ENCODE results near the gene TNKS2. TPM values are rescaled to one million over a fixed set of nuclear protein-coding genes. Genes with fewer than 3 reads are reported as not detected.
"Not testable (repeated sequence)": the region's sequence is repeated elsewhere in the genome, so short reads cannot be mapped to it uniquely, and the experiment has no call there.

Gene TNKS2
- total RNA-seq, 1 donor from 2014 or later: 52.8 TPM

GRCh38 chr10:91885362-91886079 is 87.3 kb downstream of the TNKS2 start:
- Mint-ChIP-seq H3K36me3 (ENCODE audit: insufficient read depth) (no peaks in the 10 kb centered on the region), H3K4me3 (ENCODE audit: low read depth) (peak overlapping the region; percentile 8), H3K27ac (peak overlapping the region; percentile 75), H3K9me3 (ENCODE audit: low read depth) (no peaks in the 10 kb centered on the region), H3K27me3 (peaks cover 12% of the 10 kb centered on the region), H3K4me1 (ENCODE audit: low read depth) (peaks cover 25% of the 10 kb centered on the region)
- no peak for TF ChIP-seq CTCF (IDR thresholded peaks at IDR 0.05; ENCODE audit: unreplicated experiment)
- DNase-seq (ENCODE audit: low spot score, unreplicated experiment): no peak

GRCh38 chr10:91886954-91887271 is 88.7 kb downstream of the TNKS2 start:
- no peak for TF ChIP-seq CTCF (IDR thresholded peaks at IDR 0.05; ENCODE audit: unreplicated experiment)
- no peaks in the 10 kb centered on the region for H3K9me3 Mint-ChIP-seq (ENCODE audit: low read depth)
- peak overlapping the region; percentile 97 for H3K27ac Mint-ChIP-seq
- peaks cover 25% of the 10 kb centered on the region for H3K4me1 Mint-ChIP-seq (ENCODE audit: low read depth)
- no peaks in the 10 kb centered on the region for H3K36me3 Mint-ChIP-seq (ENCODE audit: insufficient read depth)
- peaks cover 12% of the 10 kb centered on the region for H3K27me3 Mint-ChIP-seq
- DNase-seq (ENCODE audit: low spot score, unreplicated experiment): no peak
- H3K4me3 Mint-ChIP-seq (ENCODE audit: low read depth): peak overlapping the region; percentile 77

- Mint-ChIP-seq H3K4me1 (ENCODE audit: low read depth) (peaks cover 25% of the 10 kb centered on the region), H3K9me3 (ENCODE audit: low read depth) (no peaks in the 10 kb centered on the region), H3K27me3 (peaks cover 12% of the 10 kb centered on the region), H3K4me3 (ENCODE audit: low read depth) (peak overlapping the region; percentile 77), H3K27ac (peak overlapping the region; percentile 97), H3K36me3 (ENCODE audit: insufficient read depth) (no peaks in the 10 kb centered on the region)
- DNase-seq (ENCODE audit: low spot score, unreplicated experiment): peak; percentile 67
- TF ChIP-seq CTCF (IDR thresholded peaks at IDR 0.05; ENCODE audit: unreplicated experiment): no peak
Measured at GRCh38 chr10:91887272-91888076, 89.2 kb downstream of the TNKS2 start.

- peak overlapping the region; percentile 90 for H3K27ac Mint-ChIP-seq
- H3K4me1 Mint-ChIP-seq (ENCODE audit: low read depth): peaks cover 9% of the 10 kb centered on the region
- H3K9me3 Mint-ChIP-seq (ENCODE audit: low read depth): no peaks in the 10 kb centered on the region
- no peaks in the 10 kb centered on the region for H3K27me3 Mint-ChIP-seq
- no peak for TF ChIP-seq CTCF (IDR thresholded peaks at IDR 0.05; ENCODE audit: unreplicated experiment)
- H3K4me3 Mint-ChIP-seq (ENCODE audit: low read depth): no peak overlapping the region
- H3K36me3 Mint-ChIP-seq (ENCODE audit: insufficient read depth): no peaks in the 10 kb centered on the region
- no peak for DNase-seq (ENCODE audit: low spot score, unreplicated experiment)
Measured at GRCh38 chr10:91891125-91892001, 93.1 kb downstream of the TNKS2 start.

- no peak overlapping the region for H3K4me3 Mint-ChIP-seq (ENCODE audit: low read depth)
- no peak for DNase-seq (ENCODE audit: low spot score, unreplicated experiment)
- H3K27ac Mint-ChIP-seq: no peak overlapping the region
- TF ChIP-seq CTCF (IDR thresholded peaks at IDR 0.05; ENCODE audit: unreplicated experiment): no peak
- no peaks in the 10 kb centered on the region for H3K27me3 Mint-ChIP-seq
- peaks cover under 1% of the 10 kb centered on the region for H3K4me1 Mint-ChIP-seq (ENCODE audit: low read depth)
- H3K36me3 Mint-ChIP-seq (ENCODE audit: insufficient read depth): no peaks in the 10 kb centered on the region
- no peaks in the 10 kb centered on the region for H3K9me3 Mint-ChIP-seq (ENCODE audit: low read depth)
Measured at GRCh38 chr10:91893051-91893450, 94.8 kb downstream of the TNKS2 start.

GRCh38 chr10:91894261-91894685 is 96.0 kb downstream of the TNKS2 start:
- not testable (repeated sequence) for DNase-seq (ENCODE audit: low spot score, unreplicated experiment); H3K4me3 Mint-ChIP-seq (ENCODE audit: low read depth); H3K9me3 Mint-ChIP-seq (ENCODE audit: low read depth); H3K4me1 Mint-ChIP-seq (ENCODE audit: low read depth); H3K27me3 Mint-ChIP-seq; H3K27ac Mint-ChIP-seq; H3K36me3 Mint-ChIP-seq (ENCODE audit: insufficient read depth)

Data from progenitor cell of endocrine pancreas (in vitro differentiated cells).